Right atrium auricular region (tissue), 2 donors: ENCODE data around the gene HELB. TPM values are rescaled to one million over a fixed set of nuclear protein-coding genes. Genes with fewer than 3 reads are reported as not detected.

Experiments
- DNase-seq: peaks from one replicate; pipeline ENCODE4 v3.0.0-alpha.2; 2019; ENCODE audit warnings: low spot score
- H3K27ac ChIP-seq, 2 donors: fragments of 200-600 bp; sonication (generic); 1 replicate in 1 of 2; 2 replicates in 1 of 2; pipeline ENCODE4 v1.5.1; 2016 to 2019
- H3K27me3 ChIP-seq, 2 donors: fragments of 200-600 bp; sonication (generic); one replicate each; pipeline versions ENCODE4 v1.5.1 to v1.6.0; 2017 to 2019
- H3K36me3 ChIP-seq: fragments of 200-600 bp; sonication (generic); one replicate; pipeline ENCODE4 v1.5.1; 2016
- H3K4me1 ChIP-seq, 2 donors: fragments of 200-600 bp; sonication (generic); one replicate each; pipeline versions ENCODE4 v1.5.1 to v1.6.0; 2017 to 2019
- H3K4me3 ChIP-seq, 2 donors: fragments of 200-600 bp; sonication (generic); 1 replicate in 1 of 2; 2 replicates in 1 of 2; pipeline ENCODE4 v1.5.1; 2017 to 2019; ENCODE audit warnings: mild to moderate bottlenecking in 1 of 2, moderate library complexity in 1 of 2
- H3K9me3 ChIP-seq, 2 donors: fragments of 200-600 bp; sonication (generic); one replicate each; pipeline ENCODE4 v1.5.1; 2019
- CTCF ChIP-seq, 2 donors: fragments of 200-600 bp; sonication (generic); IDR thresholded peaks; one replicate each; pipeline ENCODE4 v1.5.1; 2019; ENCODE audit warnings: antibody characterized with exemption in 2 of 2
- total RNA-seq, 2 donors: library from RNA; depleted of rRNA; stranded (reverse); fragments of >200 nt; gene quantifications; one replicate each; pipeline ENCODE4 v1.1.0, GENCODE V29; 2016

HELB gene
- total RNA-seq, 2 donors from 2014 or later, result 0.86 to 0.93 TPM

- no peaks in the 10 kb centered on the region for H3K9me3 ChIP-seq
- TF ChIP-seq CTCF (IDR thresholded peaks at IDR 0.05), result no peak
- no peak overlapping the region for H3K27ac ChIP-seq
- no peaks in the 10 kb centered on the region for H3K27me3 ChIP-seq
- no peaks in the 10 kb centered on the region for H3K36me3 ChIP-seq
- no peak overlapping the region for H3K4me3 ChIP-seq
- DNase-seq, result no peak
- no peaks in the 10 kb centered on the region for H3K4me1 ChIP-seq
Observed at GRCh38 chr12:66365718-66366490, 63.6 kb downstream of the HELB start.

DNA sequence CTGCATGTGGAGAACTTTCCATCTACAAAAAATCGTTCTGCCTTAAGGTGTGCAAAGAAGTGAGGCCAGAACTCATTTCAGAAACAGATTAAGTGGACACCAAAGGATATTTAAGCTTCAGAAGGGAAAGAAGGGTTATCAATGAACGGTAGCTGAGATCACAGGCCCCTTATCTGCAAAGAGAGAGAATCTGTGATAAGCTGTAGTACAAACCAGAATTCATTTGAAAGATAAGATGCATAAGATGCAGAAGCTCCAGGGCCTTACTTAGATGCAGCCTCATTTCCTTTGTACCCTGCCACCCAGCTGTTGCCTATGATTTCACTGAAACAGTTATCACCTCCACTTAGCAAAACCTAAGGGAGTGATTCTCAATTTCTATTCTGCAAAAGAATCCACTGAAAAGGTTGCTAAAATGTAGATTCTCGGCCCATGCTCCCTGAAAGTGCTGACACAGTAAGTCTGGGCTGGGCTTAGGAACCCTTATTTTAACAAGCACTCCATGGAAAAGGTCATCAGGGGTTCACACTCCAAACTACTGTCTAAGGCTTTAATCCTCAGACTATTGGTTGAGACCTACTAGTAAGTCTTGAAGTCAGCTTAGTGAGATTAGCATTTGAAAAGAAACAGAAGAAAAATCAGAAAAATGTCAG is 64.8 kb downstream of the HELB start:
- no peaks in the 10 kb centered on the region for H3K27me3 ChIP-seq
- no peaks in the 10 kb centered on the region for H3K36me3 ChIP-seq
- no peaks in the 10 kb centered on the region for H3K4me1 ChIP-seq
- no peak overlapping the region for H3K4me3 ChIP-seq
- H3K9me3 ChIP-seq, result no peaks in the 10 kb centered on the region
- H3K27ac ChIP-seq, result no peak overlapping the region
- TF ChIP-seq CTCF (IDR thresholded peaks at IDR 0.05), result no peak
- DNase-seq, result no peak

GRCh38 chr12:66371982-66372381 is 69.7 kb downstream of the HELB start:
- no peak for TF ChIP-seq CTCF (IDR thresholded peaks at IDR 0.05)
- no peaks in the 10 kb centered on the region for H3K4me1 ChIP-seq
- no peak overlapping the region for H3K27ac ChIP-seq
- H3K9me3 ChIP-seq, result no peaks in the 10 kb centered on the region
- H3K36me3 ChIP-seq, result no peaks in the 10 kb centered on the region
- no peak overlapping the region for H3K4me3 ChIP-seq
- DNase-seq, result no peak
- no peaks in the 10 kb centered on the region for H3K27me3 ChIP-seq

- TF ChIP-seq CTCF (IDR thresholded peaks at IDR 0.05), result no peak
- no peak overlapping the region for H3K4me3 ChIP-seq
- H3K27me3 ChIP-seq, result no peaks in the 10 kb centered on the region
- no peak overlapping the region for H3K27ac ChIP-seq
- no peaks in the 10 kb centered on the region for H3K9me3 ChIP-seq
- no peaks in the 10 kb centered on the region for H3K36me3 ChIP-seq
- no peaks in the 10 kb centered on the region for H3K4me1 ChIP-seq
- no peak for DNase-seq
Observed at GRCh38 chr12:66375560-66375959, 73.3 kb downstream of the HELB start.

DNA sequence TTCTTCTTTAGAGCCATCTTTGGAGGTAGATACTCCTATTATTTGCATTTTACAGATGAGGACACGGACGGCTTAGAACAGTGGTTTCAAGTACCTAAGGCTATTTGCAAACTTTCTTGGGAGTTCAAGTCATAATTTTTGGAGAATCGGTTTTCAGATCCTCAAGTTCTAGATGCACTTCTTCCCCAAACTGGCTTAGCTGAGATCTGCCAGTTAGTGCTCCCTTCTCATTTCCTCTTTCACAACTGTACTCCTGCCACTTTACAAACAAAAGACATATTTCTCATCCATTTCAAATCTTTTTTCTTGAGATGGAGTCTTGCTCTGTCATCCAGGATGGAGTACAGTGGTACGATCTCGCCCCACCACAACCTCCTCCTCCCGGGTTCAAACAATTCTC is 77.3 kb downstream of the HELB start:
- Histone ChIP-seq H3K4me3 (no peak overlapping the region), H3K4me1 (no peaks in the 10 kb centered on the region), H3K9me3 (no peaks in the 10 kb centered on the region), H3K36me3 (no peaks in the 10 kb centered on the region), H3K27ac (no peak overlapping the region), H3K27me3 (no peaks in the 10 kb centered on the region)
- DNase-seq, result no peak
- TF ChIP-seq CTCF (IDR thresholded peaks at IDR 0.05), result no peak
